ENCODE results near the gene KIF16B.
"Not testable (repeated sequence)": the region's sequence is repeated elsewhere in the genome, so short reads cannot be mapped to it uniquely, and the experiment has no call there.

KIF16B gene

DNA sequence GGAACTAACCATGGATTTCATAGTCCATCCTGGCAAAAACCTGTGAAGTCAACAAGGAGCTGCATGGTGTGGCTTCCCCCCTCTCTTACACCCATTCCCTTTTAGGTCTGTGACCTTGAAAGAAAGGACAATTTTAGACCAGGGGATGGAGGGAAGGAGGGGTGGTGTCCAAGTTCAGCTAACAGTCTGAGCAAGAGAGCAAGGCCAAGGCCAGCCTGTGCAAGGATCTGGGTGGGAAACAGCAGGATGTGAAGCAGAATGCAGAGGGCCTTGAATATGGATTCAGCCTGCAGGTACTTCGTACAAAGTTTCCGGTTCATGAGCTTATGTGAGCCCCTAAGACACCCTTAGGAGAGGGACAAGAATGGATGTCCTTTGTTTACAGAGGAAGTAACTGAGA, 293.0 kb downstream of the KIF16B start:
- DNase-seq = no peak

DNA sequence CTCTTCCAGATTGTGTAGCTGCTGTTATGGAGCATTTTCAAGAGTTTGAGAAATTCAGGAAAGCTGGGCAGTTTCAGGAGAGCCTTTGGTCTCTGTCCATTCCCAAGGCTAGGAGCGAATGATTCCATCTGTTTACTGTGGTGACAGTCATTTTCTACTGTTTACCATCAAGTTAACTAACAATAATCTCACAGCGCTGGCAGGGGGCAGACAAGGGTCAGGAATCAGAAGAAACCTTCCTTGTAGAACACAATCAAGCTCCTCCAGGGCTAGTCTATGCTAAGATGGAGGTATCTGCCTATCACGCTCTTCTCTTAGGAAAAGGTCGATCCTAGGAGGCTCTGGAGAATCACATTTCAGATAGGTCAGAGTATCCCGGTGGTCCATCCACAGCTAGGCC, 293.9 kb downstream of the KIF16B start:
- DNase-seq = no peak

GRCh38 chr20:16273812-16274555, 299.3 kb downstream of the KIF16B start:
- DNase-seq = no peak

GRCh38 chr20:16272780-16273360, 300.4 kb downstream of the KIF16B start:
- no peak for DNase-seq

DNA sequence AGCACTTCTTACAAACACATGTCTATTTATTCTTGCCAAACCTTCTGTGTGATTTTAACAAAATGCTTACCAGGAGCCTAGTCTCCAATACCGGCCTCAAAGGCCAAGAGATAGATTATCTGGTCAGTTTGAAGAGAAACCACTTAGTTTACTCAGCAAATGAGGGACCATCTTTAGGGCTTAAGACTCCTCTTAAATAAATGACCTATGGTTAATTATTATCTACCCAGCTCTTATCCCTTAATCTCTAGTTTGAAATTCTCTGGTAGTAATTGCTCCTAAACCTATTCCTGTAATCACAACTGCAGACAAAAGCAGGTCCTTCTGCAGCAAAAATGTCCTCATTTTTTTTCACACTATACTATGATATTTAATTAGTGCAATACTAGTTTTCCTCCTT, 301.8 kb downstream of the KIF16B start:
- no peak for DNase-seq

DNA sequence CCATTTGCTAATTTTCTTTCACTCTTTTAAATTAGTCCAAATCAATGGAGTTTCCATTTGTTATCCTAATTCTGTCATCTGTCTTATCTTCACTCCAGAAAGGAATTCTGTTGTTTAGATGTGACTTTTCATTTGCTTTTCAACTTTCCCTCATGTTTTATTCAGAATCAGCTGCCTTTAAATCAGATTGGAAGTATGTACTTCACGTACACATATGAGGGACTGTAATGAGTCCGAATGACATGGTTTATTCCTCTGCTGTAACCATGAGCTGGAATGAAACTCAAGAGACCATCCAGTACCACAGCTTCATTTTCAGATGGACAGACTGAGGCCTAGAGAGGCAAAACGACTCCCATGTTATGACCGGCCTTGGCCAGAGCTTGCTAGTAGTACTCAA, 302.3 kb downstream of the KIF16B start:
- no peak for DNase-seq

- DNase-seq = no peak
These were observed 302.8 kb downstream of the KIF16B start for GRCh38 chr20:16270314-16270931.

GRCh38 chr20:16267526-16267925, 305.7 kb downstream of the KIF16B start:
- no peak for DNase-seq

- no peak for DNase-seq
These were observed 307.9 kb downstream of the KIF16B start for GRCh38 chr20:16265334-16265733.

GRCh38 chr20:16263582-16263981, 309.7 kb downstream of the KIF16B start:
- DNase-seq = no peak

- no peak for DNase-seq
These were observed 310.7 kb downstream of the KIF16B start for GRCh38 chr20:16262594-16262993.

GRCh38 chr20:16261733-16262273, 311.4 kb downstream of the KIF16B start:
- no peak for DNase-seq

GRCh38 chr20:16260911-16261310, 312.3 kb downstream of the KIF16B start:
- DNase-seq = no peak

- not testable (repeated sequence) for DNase-seq
These were observed 313.1 kb downstream of the KIF16B start for GRCh38 chr20:16260133-16260532.

DNA sequence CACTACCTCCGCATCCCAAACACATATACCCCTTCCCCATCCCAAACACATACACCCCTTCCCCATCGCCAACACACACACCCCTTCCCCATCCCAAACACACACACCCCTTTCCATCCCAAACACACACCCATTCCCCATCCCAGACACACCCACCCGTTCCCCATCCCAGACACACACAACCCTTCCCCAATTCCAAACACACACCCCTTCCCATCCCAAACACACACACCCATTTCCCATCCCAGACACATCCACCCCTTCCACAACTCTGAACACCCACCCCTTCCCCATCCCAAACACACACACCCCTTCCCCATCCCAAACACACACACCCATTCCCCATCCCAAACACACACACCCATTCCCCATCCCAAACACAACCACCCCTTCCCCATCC, 314.5 kb downstream of the KIF16B start:
- DNase-seq = no peak

DNA sequence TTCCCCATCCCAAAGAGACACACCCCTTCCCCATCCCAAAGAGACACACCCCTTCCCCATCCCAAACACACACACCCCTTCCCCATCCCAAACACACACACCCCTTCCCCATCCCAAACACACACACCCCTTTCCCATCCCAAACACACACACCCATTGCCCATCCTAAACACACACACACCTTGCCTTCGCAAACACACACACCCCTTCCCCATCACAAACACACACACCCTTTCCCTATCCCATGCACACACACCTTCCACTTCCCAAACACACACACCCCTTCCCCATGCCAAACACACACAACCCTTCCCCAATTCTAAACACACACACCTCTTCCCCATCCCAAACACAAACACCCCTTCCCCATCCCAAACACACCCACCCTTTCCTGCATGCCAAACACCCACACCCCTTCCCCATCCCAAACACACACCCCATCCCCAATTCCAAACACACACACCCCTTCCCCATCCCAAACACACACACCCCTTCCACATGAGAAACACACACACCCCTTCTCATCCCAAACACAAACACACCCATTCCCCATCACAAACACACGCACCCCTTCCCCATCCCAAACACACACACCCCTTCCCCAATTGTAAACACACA, 315.3 kb downstream of the KIF16B start:
- DNase-seq = no peak

DNA sequence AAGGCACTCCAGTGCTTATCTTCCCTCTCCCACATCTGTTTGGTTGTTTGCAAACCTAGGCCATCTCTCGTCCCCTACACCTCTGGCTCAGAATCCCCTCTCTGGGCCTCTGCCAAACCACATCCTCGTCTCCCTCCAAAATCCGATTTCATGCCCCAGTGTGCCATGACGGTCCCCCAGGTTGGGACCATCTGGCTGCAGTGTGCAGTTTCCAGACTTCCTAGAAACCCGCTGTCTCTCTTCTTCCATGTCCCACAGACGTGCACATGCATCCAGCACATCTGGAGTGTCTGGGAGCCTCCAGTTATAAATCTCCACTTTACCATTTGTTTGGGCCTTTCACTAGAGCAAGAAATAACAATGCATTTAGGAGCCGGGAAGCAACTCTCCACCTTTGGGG, 316.2 kb downstream of the KIF16B start:
- DNase-seq = no peak

GRCh38 chr20:16246870-16247269, 326.4 kb downstream of the KIF16B start:
- no peak for DNase-seq

- no peak for DNase-seq
These were observed 327.0 kb downstream of the KIF16B start for GRCh38 chr20:16246291-16246690.

- no peak for DNase-seq
These were observed 327.4 kb downstream of the KIF16B start for GRCh38 chr20:16245879-16246278.

- no peak for DNase-seq
These were observed 328.4 kb downstream of the KIF16B start for GRCh38 chr20:16244892-16245291.

DNA sequence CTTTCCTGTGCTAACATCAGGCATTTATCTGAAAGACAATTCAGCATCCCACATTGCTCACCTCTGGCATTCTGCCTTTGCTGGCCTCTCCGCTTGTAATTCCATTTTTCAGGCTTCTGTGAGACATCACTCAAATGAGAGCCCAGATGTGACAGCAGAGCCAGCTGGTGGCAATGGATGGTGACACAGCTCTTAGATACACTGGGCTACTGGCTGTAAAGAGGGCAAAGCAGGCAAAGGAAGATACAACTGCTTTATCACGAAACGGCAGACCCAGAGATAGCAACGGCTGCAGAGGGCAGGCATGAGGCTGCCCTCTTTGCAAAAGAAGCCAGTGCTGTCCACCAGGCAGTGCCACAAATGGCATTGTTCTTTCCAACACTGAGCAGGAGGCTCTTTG, 329.8 kb downstream of the KIF16B start:
- DNase-seq = no peak

DNA sequence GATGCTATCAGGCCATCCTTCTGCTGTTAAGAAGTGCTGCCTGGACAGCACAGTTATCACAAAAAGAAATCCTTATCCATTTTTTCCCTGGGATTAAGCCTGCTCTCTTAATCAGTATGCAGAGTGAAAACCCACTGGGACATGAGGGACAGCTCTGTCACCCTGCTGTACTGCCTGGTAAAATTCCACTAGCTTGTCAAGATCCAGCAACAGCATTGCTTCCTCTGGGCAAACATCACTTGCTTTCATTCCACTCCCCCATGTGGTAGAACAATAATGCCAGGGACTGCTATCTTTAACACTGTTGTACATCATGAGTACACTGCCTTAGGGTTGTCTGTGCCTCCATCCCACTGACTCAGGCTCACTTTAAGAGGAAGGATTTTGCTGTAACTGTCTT, 331.3 kb downstream of the KIF16B start:
- no peak for DNase-seq

- no peak for DNase-seq
These were observed 332.9 kb downstream of the KIF16B start for GRCh38 chr20:16240355-16240754.
